HG02623 (cell line): ENCODE results near the gene EYS.
"Not testable (repeated sequence)": the region's sequence is repeated elsewhere in the genome, so short reads cannot be mapped to it uniquely, and the experiment has no call there.

Experiments
- ATAC-seq: cut with Tn5 transposase; IDR thresholded peaks from one replicate; pipeline ENCODE4 v1.9.1; 2021; ENCODE audit warnings: moderate library complexity; ENCODE audit not compliant: unreplicated experiment

The EYS gene

GRCh38 chr6:64258752-64259151, 1448.3 kb downstream of the EYS start:
- no peak for ATAC-seq

- no peak for ATAC-seq
Observed at GRCh38 chr6:64258302-64258701, 1448.7 kb downstream of the EYS start.

GRCh38 chr6:64257586-64257985, 1449.4 kb downstream of the EYS start:
- ATAC-seq, result no peak

GRCh38 chr6:64256483-64256882, 1450.5 kb downstream of the EYS start:
- peak; percentile 35 for ATAC-seq

GRCh38 chr6:64255000-64255399, 1452.0 kb downstream of the EYS start:
- ATAC-seq, result no peak

- no peak for ATAC-seq
Observed at GRCh38 chr6:64254558-64254957, 1452.5 kb downstream of the EYS start.

GRCh38 chr6:64252256-64252655, 1454.8 kb downstream of the EYS start:
- no peak for ATAC-seq

GRCh38 chr6:64250126-64250525, 1456.9 kb downstream of the EYS start:
- no peak for ATAC-seq

- ATAC-seq, result no peak
Observed at GRCh38 chr6:64249115-64249514, 1457.9 kb downstream of the EYS start.

- no peak for ATAC-seq
Observed at GRCh38 chr6:64243618-64244017, 1463.4 kb downstream of the EYS start.

GRCh38 chr6:64238908-64239307, 1468.1 kb downstream of the EYS start:
- not testable (repeated sequence) for ATAC-seq

GRCh38 chr6:64238071-64238470, 1469.0 kb downstream of the EYS start:
- no peak for ATAC-seq

GRCh38 chr6:64233746-64234145, 1473.3 kb downstream of the EYS start:
- no peak for ATAC-seq

- no peak for ATAC-seq
Observed at GRCh38 chr6:64231928-64232327, 1475.1 kb downstream of the EYS start.

GRCh38 chr6:64230530-64230929, 1476.5 kb downstream of the EYS start:
- no peak for ATAC-seq

- no peak for ATAC-seq
Observed at GRCh38 chr6:64227863-64228262, 1479.2 kb downstream of the EYS start.

GRCh38 chr6:64225503-64225902, 1481.5 kb downstream of the EYS start:
- ATAC-seq, result no peak

GRCh38 chr6:64224819-64225218, 1482.2 kb downstream of the EYS start:
- ATAC-seq, result no peak

GRCh38 chr6:64221776-64222175, 1485.2 kb downstream of the EYS start:
- no peak for ATAC-seq

GRCh38 chr6:64220801-64221200, 1486.2 kb downstream of the EYS start:
- ATAC-seq, result no peak

GRCh38 chr6:64217721-64218620, 1489.1 kb downstream of the EYS start:
- peak; percentile 64 for ATAC-seq

- ATAC-seq, result no peak
Observed at GRCh38 chr6:64214373-64214772, 1492.7 kb downstream of the EYS start.

GRCh38 chr6:64213697-64214096, 1493.3 kb downstream of the EYS start:
- no peak for ATAC-seq
